A549 treated with GW870086 at 1 μM for 4 hours (cell line): Measurements from ENCODE around the gene CHD5. TPM values are rescaled to one million over a fixed set of nuclear protein-coding genes. Genes with fewer than 3 reads are reported as not detected.

ENCODE experiments used
- total RNA-seq: library from RNA; stranded (reverse); fragments of 200-300 nt; extraction: Qiagen RNA extraction; gene quantifications from 5 replicates; pipeline ENCODE4 v1.2.3, GENCODE V29; 2022; ENCODE audit warnings: low read depth

Gene CHD5
- 1.2 to 1.5 TPM (median 1.5 TPM) in 5 replicates for total RNA-seq

DNA sequence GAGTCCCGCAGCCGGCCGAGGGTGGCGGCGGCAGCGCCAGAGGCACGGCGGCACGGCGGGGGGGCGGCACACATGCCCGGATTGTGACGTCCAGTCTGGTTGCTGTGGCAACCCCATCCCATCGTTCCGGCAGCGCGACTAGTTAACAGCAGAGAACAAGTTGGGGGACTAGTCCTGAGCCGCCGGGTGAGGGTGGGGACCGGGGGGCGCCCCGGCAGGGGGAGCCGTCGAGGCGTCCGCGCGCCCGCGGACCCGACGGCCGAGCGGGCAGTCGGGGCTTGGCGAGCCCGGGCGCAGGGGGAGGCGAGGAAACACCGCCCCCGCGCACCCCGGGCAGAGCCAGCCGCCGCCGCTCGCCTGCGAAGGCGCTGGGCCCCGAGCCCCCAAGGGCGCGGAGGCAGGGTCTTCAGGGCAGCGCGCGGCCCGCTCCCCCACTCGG is at the start of gene CHD5:
CHD5 (minus strand) TSS at position 54 of the 439 bp plus-strand sequence. CDS start 298 bp downstream, outside the sequence.

DNA sequence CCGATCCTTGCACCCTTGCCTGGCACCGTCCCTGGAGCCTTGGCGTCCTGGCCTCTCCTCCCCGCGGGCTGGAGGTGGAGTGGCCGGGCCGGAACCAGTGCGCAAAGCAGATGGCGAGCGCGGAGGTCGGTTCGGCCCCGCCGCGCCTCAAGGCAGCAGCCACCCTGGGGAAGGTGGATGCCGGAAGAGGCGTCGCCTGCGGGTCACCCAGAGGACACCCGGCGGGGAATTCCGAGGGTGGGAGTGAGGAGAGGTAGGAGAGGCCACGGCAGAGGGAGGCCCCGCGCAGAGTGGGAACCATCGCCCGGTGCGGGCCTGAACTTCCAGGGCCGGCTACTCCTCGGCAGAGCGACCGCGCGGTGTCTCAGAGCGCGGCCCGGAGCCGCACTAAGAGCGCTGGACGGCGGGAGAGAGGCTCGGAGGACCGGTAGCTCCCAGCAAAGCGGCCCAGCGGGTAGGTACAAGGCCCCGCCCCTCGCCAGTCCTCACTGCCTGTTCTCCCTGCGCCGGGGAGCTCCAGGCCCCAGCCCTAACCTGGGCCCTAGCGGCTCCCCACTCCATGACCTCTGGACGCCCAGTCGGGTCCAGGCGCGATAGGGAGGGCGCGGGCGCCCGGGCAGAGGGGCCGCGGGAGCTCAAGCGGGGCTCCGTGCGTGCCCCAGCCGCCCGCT is 25.9 kb upstream of the CHD5 start, which contains the start of gene RNF207:
RNF207 (plus strand) TSS at position 271 of the 671 bp plus-strand sequence. CDS start 417 bp downstream, outside the sequence.

DNA sequence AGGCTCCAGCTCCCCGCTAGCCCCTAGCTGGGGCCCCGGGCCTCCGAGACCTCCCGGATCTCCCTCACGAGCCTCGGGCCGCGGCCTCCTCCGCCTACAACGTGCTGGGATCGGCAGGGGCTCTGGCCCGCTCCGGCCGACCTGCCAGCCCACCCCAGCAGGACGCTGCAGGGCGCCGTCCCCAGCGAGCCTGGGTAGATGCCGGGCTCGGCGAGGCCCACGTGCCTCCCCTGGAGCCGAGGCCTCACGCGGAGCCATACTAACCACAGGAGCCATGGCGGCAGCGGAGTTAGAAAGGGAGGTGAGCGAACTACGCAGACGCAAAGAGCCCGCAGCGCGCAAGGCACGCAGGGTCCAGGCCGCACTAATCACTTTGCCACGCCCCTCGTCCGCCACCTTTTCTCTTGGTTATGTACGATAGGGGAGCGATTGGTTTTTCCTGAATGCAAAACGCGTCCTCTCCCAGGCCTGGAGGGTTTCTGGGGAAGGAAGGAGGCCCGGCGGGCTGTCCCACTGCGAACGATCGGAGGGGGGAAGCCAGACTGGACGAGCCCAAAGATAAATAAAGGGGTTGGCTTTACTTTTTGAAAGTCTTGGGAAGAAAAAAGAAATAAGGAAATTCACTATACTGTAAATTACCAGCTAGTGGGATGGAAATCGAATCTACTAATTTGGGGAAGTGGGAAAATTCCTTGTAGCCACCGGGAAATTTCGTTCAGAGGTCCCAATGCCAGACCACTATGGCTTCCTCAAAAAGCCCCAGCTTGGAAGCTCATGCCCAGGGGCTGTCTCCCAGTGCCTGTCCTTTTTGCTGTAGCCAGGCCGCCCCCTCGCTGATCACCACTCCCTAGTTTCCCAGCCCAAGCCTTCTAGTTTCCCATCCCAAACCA is 19.4 kb upstream of the CHD5 start, which contains the start of gene RPL22:
RPL22 (minus strand) TSS at position 298 of the 890 bp plus-strand sequence; CDS start at position 276, 22 bp downstream.

Other genes starting within 250 kb of the CHD5 start
- 3.4 to 5.3 TPM (median 5.0 TPM) in 5 replicates for gene NPHP4, start 187.9 kb downstream of the CHD5 start, total RNA-seq
- gene KCNAB2, start 134.4 kb downstream of the CHD5 start, total RNA-seq: 7.3 to 9.4 TPM (median 8.1 TPM) in 5 replicates
- gene RPL22, start 19.3 kb upstream of the CHD5 start, total RNA-seq: 279 to 471 TPM (median 456 TPM) in 5 replicates
- gene RNF207, start 25.8 kb upstream of the CHD5 start, total RNA-seq: 6.3 to 15.0 TPM (median 13.4 TPM) in 5 replicates
- 47.9 to 61.6 TPM (median 56.8 TPM) in 5 replicates for gene ICMT, start 55.6 kb upstream of the CHD5 start, total RNA-seq
- not detected in 5 replicates for gene HES3, start 63.9 kb upstream of the CHD5 start, total RNA-seq
- 1.5 to 2.3 TPM (median 2.0 TPM) in 5 replicates for gene GPR153, start 80.8 kb upstream of the CHD5 start, total RNA-seq
- gene ACOT7, start 213.4 kb upstream of the CHD5 start, total RNA-seq: 75.8 to 101 TPM (median 95.9 TPM) in 5 replicates
- gene HES2, start 239.6 kb upstream of the CHD5 start, total RNA-seq: 3.3 to 7.2 TPM (median 6.0 TPM) in 5 replicates
- gene ESPN, start 244.5 kb upstream of the CHD5 start, total RNA-seq: 0.29 to 0.94 TPM (median 0.42 TPM) in 5 replicates